Lung (tissue), 12 donors: ENCODE results near the gene PLPPR4. TPM values are rescaled to one million over a fixed set of nuclear protein-coding genes. Genes with fewer than 3 reads are reported as not detected.

Experiments
- ATAC-seq: fragments of 200-7000 bp; cut with Tn5 transposase; one replicate; pipeline ENCODE4 v1.9.1; 2020; ENCODE audit warnings: moderate number of reproducible peaks; ENCODE audit not compliant: insufficient read depth, low FRiP score
- DNase-seq, 3 donors: peaks; one replicate each; pipeline ENCODE4 v3.0.0-alpha.2; 2013 to 2017
- H3K27ac ChIP-seq, 2 donors: one replicate each; pipeline ENCODE4 v1.5.1; 2013; ENCODE audit warnings: mild to moderate bottlenecking in 2 of 2, moderate library complexity in 2 of 2, control low read depth in 1 of 2, inconsistent platforms in 1 of 2, low read depth in 1 of 2, low read length in 1 of 2
- H3K27me3 ChIP-seq, 3 donors: one replicate each; pipeline ENCODE4 v1.5.1; 2013; ENCODE audit warnings: low read length in 2 of 3; ENCODE audit not compliant: control insufficient read depth in 3 of 3, insufficient read depth in 3 of 3
- H3K36me3 ChIP-seq, 4 donors: one replicate each; pipeline ENCODE4 v1.5.1; 2013; ENCODE audit warnings: low read length in 4 of 4, mild to moderate bottlenecking in 1 of 4, moderate library complexity in 1 of 4; ENCODE audit not compliant: control insufficient read depth in 4 of 4, insufficient read depth in 4 of 4
- H3K4me1 ChIP-seq, 5 donors: one replicate each; pipeline ENCODE4 v1.5.1; 2013; ENCODE audit warnings: low read length in 5 of 5, mild to moderate bottlenecking in 2 of 5, moderate library complexity in 1 of 5; ENCODE audit not compliant: control insufficient read depth in 5 of 5, insufficient read depth in 5 of 5
- H3K4me3 ChIP-seq: one replicate; pipeline ENCODE4 v1.5.1; 2013; ENCODE audit warnings: mild to moderate bottlenecking, control low read depth, moderate library complexity
- H3K9ac ChIP-seq, 2 donors: one replicate each; pipeline ENCODE4 v1.5.1; 2013; ENCODE audit warnings: low read length in 2 of 2, control low read depth in 1 of 2; ENCODE audit not compliant: insufficient read depth in 1 of 2
- H3K9me3 ChIP-seq, 4 donors: one replicate each; pipeline ENCODE4 v1.5.1; 2013; ENCODE audit warnings: low read length in 3 of 4, mild to moderate bottlenecking in 1 of 4, moderate library complexity in 1 of 4; ENCODE audit not compliant: control insufficient read depth in 4 of 4, insufficient read depth in 3 of 4
- WGBS, 2 donors: extraction: QIAGEN DNeasy Blood & Tissue Kit; methylation state at CpG; one replicate each; pipeline ENCODE4 v1.1.7; 2013; 5-methylcytosine and 5-hydroxymethylcytosine counted together
- polyA plus RNA-seq, 2 donors: library from polyadenylated mRNA; stranded (reverse); fragments of 200-250 nt; gene quantifications; one replicate each; pipeline ENCODE4 v1.2.1, GENCODE V29; 2013
- total RNA-seq, 2 donors: library from RNA; depleted of rRNA in 1 of 2; stranded (reverse); fragments of >200 nt in 1 of 2; gene quantifications; one replicate each; pipeline ENCODE4 v1.2.1, GENCODE V29; 2014 to 2021
- TF ChIP-seq, protein P1 (sequence below): IDR thresholded peaks from 2 replicates; pipeline ENCODE4 v1.5.1; 2012; ENCODE audit warnings: mild to moderate bottlenecking; ENCODE audit errors: control extremely low read depth, extremely low read depth
- donor health status: control.
- donor health status: control.
- donor health status: Bipolar disorder and iron deficiency.
- donor health status: healthy.
- donor health status: DM: yes; HTN: yes; CAD: no.

PLPPR4 gene
- total and polyA plus RNA-seq, 4 donors = 0.20 to 31.2 (median 0.95) TPM

DNA sequence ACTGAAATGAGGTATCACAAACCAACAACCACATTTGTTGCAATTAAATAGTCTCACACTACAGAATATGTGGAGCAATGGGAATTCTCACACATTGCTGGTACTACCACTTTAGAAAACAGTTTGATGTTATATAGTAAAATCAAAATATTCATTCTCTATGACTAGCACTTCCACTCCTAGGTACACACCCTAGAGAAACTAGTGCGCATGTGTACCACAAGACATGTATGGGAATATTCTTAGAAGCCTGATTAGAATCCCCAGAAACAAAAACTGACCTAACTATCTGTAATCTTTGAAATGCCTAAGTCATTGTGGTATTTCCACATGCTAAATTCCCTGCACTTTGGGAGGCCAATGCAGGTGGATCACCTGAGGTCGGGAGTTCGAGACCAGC, 18.1 kb upstream of the PLPPR4 start:
- Histone ChIP-seq H3K9ac (no peak overlapping the region), H3K36me3 (no peaks in the 10 kb centered on the region), H3K27me3 (no peaks in the 10 kb centered on the region), H3K4me3 (no peak overlapping the region), H3K9me3 (peaks cover 0 to 3% (median 0%) of the 10 kb centered on the region in 4 donors), H3K4me1 (peaks cover 0 to 8% (median 0%) of the 10 kb centered on the region in 5 donors), H3K27ac (no peak overlapping the region)
- TF ChIP-seq, protein P1, sequence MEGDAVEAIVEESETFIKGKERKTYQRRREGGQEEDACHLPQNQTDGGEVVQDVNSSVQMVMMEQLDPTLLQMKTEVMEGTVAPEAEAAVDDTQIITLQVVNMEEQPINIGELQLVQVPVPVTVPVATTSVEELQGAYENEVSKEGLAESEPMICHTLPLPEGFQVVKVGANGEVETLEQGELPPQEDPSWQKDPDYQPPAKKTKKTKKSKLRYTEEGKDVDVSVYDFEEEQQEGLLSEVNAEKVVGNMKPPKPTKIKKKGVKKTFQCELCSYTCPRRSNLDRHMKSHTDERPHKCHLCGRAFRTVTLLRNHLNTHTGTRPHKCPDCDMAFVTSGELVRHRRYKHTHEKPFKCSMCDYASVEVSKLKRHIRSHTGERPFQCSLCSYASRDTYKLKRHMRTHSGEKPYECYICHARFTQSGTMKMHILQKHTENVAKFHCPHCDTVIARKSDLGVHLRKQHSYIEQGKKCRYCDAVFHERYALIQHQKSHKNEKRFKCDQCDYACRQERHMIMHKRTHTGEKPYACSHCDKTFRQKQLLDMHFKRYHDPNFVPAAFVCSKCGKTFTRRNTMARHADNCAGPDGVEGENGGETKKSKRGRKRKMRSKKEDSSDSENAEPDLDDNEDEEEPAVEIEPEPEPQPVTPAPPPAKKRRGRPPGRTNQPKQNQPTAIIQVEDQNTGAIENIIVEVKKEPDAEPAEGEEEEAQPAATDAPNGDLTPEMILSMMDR = no peak
- no peak for DNase-seq
- 94 to 95% methylated on average over 3 of the region's 3 CpGs for WGBS, 2 donors
- no peak for ATAC-seq

GRCh38 chr1:99247199-99247598, 17.1 kb upstream of the PLPPR4 start:
- Histone ChIP-seq H3K36me3 (no peaks in the 10 kb centered on the region), H3K27me3 (no peaks in the 10 kb centered on the region), H3K4me3 (no peak overlapping the region), H3K9me3 (peaks cover 0 to 3% (median 0%) of the 10 kb centered on the region in 4 donors), H3K9ac (no peak overlapping the region), H3K27ac (no peak overlapping the region), H3K4me1 (peaks cover 0 to 6% (median 0%) of the 10 kb centered on the region in 5 donors)
- TF ChIP-seq, protein P1 = no peak
- WGBS, 2 donors = 86 to 94% methylated on average over 2 of the region's 2 CpGs
- ATAC-seq (no peak), DNase-seq (no peak)

DNA sequence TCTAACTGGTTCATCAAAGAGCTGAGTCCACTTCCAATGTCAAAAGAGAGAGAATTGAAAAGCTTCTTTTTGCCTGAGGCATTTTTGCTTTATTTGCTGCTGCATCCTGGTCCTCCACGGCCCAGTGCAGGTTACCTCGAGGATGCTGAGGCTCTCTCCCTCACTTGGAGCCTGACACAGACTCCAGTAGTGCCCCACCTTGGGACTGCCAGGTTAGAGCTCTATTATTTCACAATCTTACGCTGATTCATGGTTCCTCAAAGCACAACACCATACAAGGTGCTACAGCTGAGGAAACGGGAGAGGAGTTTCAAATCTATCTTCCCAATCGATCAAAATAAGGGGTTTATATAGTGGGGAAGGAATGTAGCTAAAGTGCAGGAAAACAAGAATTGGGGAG, 13.6 kb upstream of the PLPPR4 start:
- H3K4me1 ChIP-seq = no peaks in the 10 kb centered on the region
- DNase-seq (no peak), ATAC-seq (no peak)
- 68 to 82% methylated on average over 5 of the region's 5 CpGs for WGBS, 2 donors
- no peaks in the 10 kb centered on the region for H3K36me3 ChIP-seq
- H3K9me3 ChIP-seq = peaks cover 0 to 3% (median 0%) of the 10 kb centered on the region in 4 donors
- no peak overlapping the region for H3K9ac ChIP-seq
- H3K4me3 ChIP-seq = no peak overlapping the region
- TF ChIP-seq, protein P1 = no peak
- no peak overlapping the region for H3K27ac ChIP-seq
- H3K27me3 ChIP-seq = no peaks in the 10 kb centered on the region

DNA sequence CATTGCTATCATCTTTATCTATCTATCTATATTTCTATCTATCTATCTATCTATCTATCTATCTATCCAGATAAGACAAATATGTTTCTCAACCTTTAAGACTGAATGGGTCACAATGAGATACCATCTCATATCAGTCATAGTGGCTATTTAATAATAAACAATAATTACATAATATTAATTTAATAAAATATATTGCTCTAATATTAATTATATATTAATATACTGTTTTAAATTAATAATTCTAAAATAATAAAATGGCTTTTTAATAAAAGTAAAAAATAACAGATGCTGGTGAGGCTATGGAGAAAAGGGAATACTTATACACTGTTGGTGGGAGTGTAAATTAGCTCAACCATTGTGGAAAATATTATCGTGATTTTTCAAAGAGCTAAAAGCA, 13.0 kb upstream of the PLPPR4 start:
- TF ChIP-seq, protein P1 = no peak
- WGBS, 2 donors = 95 to 97% methylated on average over 1 of the region's 1 CpG
- H3K4me3 ChIP-seq = no peak overlapping the region
- DNase-seq = no peak
- H3K9ac ChIP-seq = no peak overlapping the region
- H3K27ac ChIP-seq = no peak overlapping the region
- no peaks in the 10 kb centered on the region for H3K36me3 ChIP-seq
- peaks cover 0 to 3% (median 0%) of the 10 kb centered on the region in 4 donors for H3K9me3 ChIP-seq
- H3K4me1 ChIP-seq = no peaks in the 10 kb centered on the region
- no peak for ATAC-seq
- H3K27me3 ChIP-seq = no peaks in the 10 kb centered on the region
